ENCODE measurements around the gene LHCGR.

- TF ChIP-seq CTCF (conservative IDR thresholded peaks at IDR 0.05; ENCODE audit: low read depth in 2 of 2), result no peak
- TF ChIP-seq ZNF462 (CRISPR knock-in tag; IDR thresholded peaks at IDR 0.05), result no peak
- no peak for TF ChIP-seq EZH2 (IDR thresholded peaks at IDR 0.05; ENCODE audit: low read depth, unreplicated experiment)
- TF ChIP-seq STAT1 (IDR thresholded peaks at IDR 0.05; ENCODE audit: unreplicated experiment), result no peak
- no peak for TF ChIP-seq REST (IDR thresholded peaks at IDR 0.05; ENCODE audit: unreplicated experiment)
- TF ChIP-seq ETS1 (IDR thresholded peaks at IDR 0.05), result no peak
- TF ChIP-seq POLR2AphosphoS5 (IDR thresholded peaks at IDR 0.05; ENCODE audit: low read depth), result no peak
- no peak for TF ChIP-seq EZH2phosphoT487 (IDR thresholded peaks at IDR 0.05; ENCODE audit: unreplicated experiment)
- no peak for TF ChIP-seq CREB1 (CRISPR knock-in tag; IDR thresholded peaks at IDR 0.05; ENCODE audit: low read depth)
- TF ChIP-seq ZNF331 (CRISPR knock-in tag; IDR thresholded peaks at IDR 0.05; ENCODE audit: low read depth), result no peak
- no peak for TF ChIP-seq JUNB (IDR thresholded peaks at IDR 0.05; ENCODE audit: unreplicated experiment)
- no peak for TF ChIP-seq ZNF114 (CRISPR knock-in tag; IDR thresholded peaks at IDR 0.05)
Measured at GRCh38 chr2:48734576-48735303, 20.8 kb downstream of the LHCGR start.

Measured in GM23338 (cell line).